HepG2 (cell line): ENCODE measurements around the gene ZCCHC18. TPM values are rescaled to one million over a fixed set of nuclear protein-coding genes. Genes with fewer than 3 reads are reported as not detected.
A peak's percentile ranks its signal among the peaks of the same experiment; 100 is the strongest.
"Not testable (repeated sequence)": the region's sequence is repeated elsewhere in the genome, so short reads cannot be mapped to it uniquely, and the experiment has no call there.

Experiments
- ATAC-seq: fragments of 200-7000 bp; cut with Tn5 transposase; 3 replicates; pipeline ENCODE4 v1.9.1; 2020; ENCODE audit warnings: mild to moderate bottlenecking, moderate library complexity
- BruUV-seq: library from RNA; stranded (reverse); fragments of 400-500 nt; replicated peaks from 2 replicates; lab custom pipeline; 2021; lab: Mats Ljungman, UMichigan
- CTCF ChIA-PET: fragments of 300-600 bp; formaldehyde crosslinking; extraction: SDS; loops from one replicate; lab custom pipeline; 2021; ENCODE audit warnings: low total read pairs, inconsistent platforms, low intra/inter-chr PET ratio; lab: Yijun Ruan, JAX
- POLR2A ChIA-PET: fragments of 350-600 bp; sonication (Branson Sonifier 250); formaldehyde crosslinking; loops from one replicate; lab custom pipeline; 2020; ENCODE audit warnings: antibody characterized with exemption, inconsistent platforms; lab: Yijun Ruan, JAX
- DNase-seq: peaks from one replicate; pipeline ENCODE4 v3.0.0-alpha.2; 2015; ENCODE audit warnings: low spot score
- FAIRE-seq: peaks from 3 replicates; lab custom pipeline; 2011; peaks lifted over from hg19 to GRCh38; lab: Jason Lieb, UNC
- H2AFZ ChIP-seq: one replicate; pipeline ENCODE4 v1.6.1; 2011; ENCODE audit warnings: low read length, inconsistent platforms
- H3K27ac ChIP-seq: fragments of 300-600 bp; 3 replicates; pipeline ENCODE4 v1.8.0; 2011; ENCODE audit warnings: mixed run types, mild to moderate bottlenecking, mixed read lengths, low read length, inconsistent platforms; ENCODE audit not compliant: insufficient read depth; ENCODE audit errors: extremely low read length
- H3K27me3 ChIP-seq, 2 experiments: fragments of 200-600 bp in 1 of 2; 2 replicates in 1 of 2; 3 replicates in 1 of 2; pipeline versions ENCODE4 v1.6.0 to v1.8.0; 2011; ENCODE audit warnings: low read length in 2 of 2, mild to moderate bottlenecking in 2 of 2, moderate library complexity in 2 of 2, inconsistent platforms in 1 of 2; ENCODE audit not compliant: insufficient read depth in 2 of 2, control insufficient read depth in 1 of 2
- H3K36me3 ChIP-seq, 2 experiments: fragments of 200-600 bp in 1 of 2; replicated peaks in 1 of 2; 2 replicates in 1 of 2; 3 replicates in 1 of 2; pipeline versions ENCODE4 v1.5.1 to v1.8.0; 2011; ENCODE audit warnings: low read length in 2 of 2, inconsistent platforms in 1 of 2; ENCODE audit not compliant: insufficient read depth in 2 of 2, control insufficient read depth in 1 of 2
- H3K4me1 ChIP-seq: 2 replicates; pipeline ENCODE4 v1.5.1; 2012; ENCODE audit warnings: low read length, inconsistent platforms; ENCODE audit not compliant: insufficient read depth
- H3K4me2 ChIP-seq: 2 replicates; pipeline ENCODE4 v1.6.0; 2011; ENCODE audit warnings: low read depth, low read length, inconsistent platforms
- H3K4me3 ChIP-seq, 3 experiments: fragments of 200-600 bp in 1 of 3; sonication (generic), shearing (Covaris generic) in 1 of 3; replicated peaks in 1 of 3; 2 replicates each; pipeline ENCODE4 v1.5.1; 2011 to 2016; ENCODE audit warnings: low read length in 3 of 3, inconsistent platforms in 2 of 3, low read depth in 2 of 3, mild to moderate bottlenecking in 2 of 3, control low read depth in 1 of 3, mixed read lengths in 1 of 3; ENCODE audit not compliant: insufficient read depth in 1 of 3
- H3K79me2 ChIP-seq: one replicate; pipeline ENCODE4 v1.6.1; 2011; ENCODE audit warnings: low read length, inconsistent platforms; ENCODE audit not compliant: insufficient read depth
- H3K9ac ChIP-seq: 2 replicates; pipeline ENCODE4 v1.6.0; 2011; ENCODE audit warnings: mild to moderate bottlenecking, low read depth, low read length, inconsistent platforms; ENCODE audit not compliant: insufficient read depth
- H3K9me3 ChIP-seq: 2 replicates; pipeline ENCODE4 v1.5.1; 2012; ENCODE audit warnings: mild to moderate bottlenecking, low read length
- H4K20me1 ChIP-seq: 2 replicates; pipeline ENCODE4 v1.6.0; 2011; ENCODE audit warnings: inconsistent platforms, mild to moderate bottlenecking, low read length, moderate library complexity; ENCODE audit not compliant: insufficient read depth
- CTCF ChIP-seq: sonication (generic); formaldehyde crosslinking; IDR thresholded peaks from 2 replicates; pipeline ENCODE4 v1.5.0; 2020; ENCODE audit warnings: mild to moderate bottlenecking, missing genetic modification reagents, moderate library complexity
- SNAI1 ChIP-seq: sonication (generic); formaldehyde crosslinking; IDR thresholded peaks from 2 replicates; pipeline ENCODE4 v1.5.0; 2020; ENCODE audit warnings: mild to moderate bottlenecking, missing genetic modification reagents, borderline replicate concordance
- SP5 ChIP-seq: IDR thresholded peaks from 2 replicates; pipeline ENCODE4 v1.6.1; 2016; ENCODE audit warnings: low read depth, borderline replicate concordance
- STAG1 ChIP-seq: sonication (generic); formaldehyde crosslinking; IDR thresholded peaks from 2 replicates; pipeline ENCODE4 v1.4.0; 2020; ENCODE audit warnings: missing genetic modification reagents
- TOPORS ChIP-seq: sonication (generic); formaldehyde crosslinking; IDR thresholded peaks from 2 replicates; pipeline ENCODE4 v1.8.0; 2023; ENCODE audit warnings: mild to moderate bottlenecking, missing genetic modification reagents
- WGBS: methylation state at CpG from one replicate; pipeline ENCODE4 v1.1.6; 2017; ENCODE audit warnings: low lambda C conversion rate; 5-methylcytosine and 5-hydroxymethylcytosine counted together
- in situ Hi-C: cut with HindIII; loops from 2 replicates; pipeline ENCODE4 v1.10.0; 2017; ENCODE audit warnings: low pct_unique_long_range_greater_than_20kb; ENCODE audit not compliant: extremely low pct_ligation_motif_present
- intact Hi-C: fragments of 100-400 bp; cut with micrococcal nuclease; formaldehyde crosslinking; loops from one replicate; pipeline ENCODE4 v1.10.0; 2022; ENCODE audit not compliant: unreplicated experiment
- polyA plus RNA-seq, 8 experiments: library from polyadenylated mRNA; depleted of rRNA in 3 of 8; stranded (reverse) in 7 of 8; unstranded in 1 of 8; fragments of >200 nt; fragmentation: Illumina TruSeq in 4 of 8; extraction: Trizol in 4 of 8; gene quantifications; 2 replicates each; pipeline versions ENCODE4 v1.2.1 to v1.2.3, GENCODE V29; 2011 to 2016; ENCODE audit warnings: low read depth in 4 of 8, missing spikeins in 1 of 8, mixed read lengths in 1 of 8; ENCODE audit not compliant: insufficient read depth in 1 of 8
- total RNA-seq, 5 experiments: library from RNA; depleted of rRNA; stranded (reverse); fragments of >200 nt; fragmentation: Illumina TruSeq; extraction: Trizol; gene quantifications; 2 replicates each; pipeline ENCODE4 v1.2.3, GENCODE V29; 2016; ENCODE audit warnings: low read depth in 1 of 5

Gene ZCCHC18
- total and polyA plus RNA-seq, 2 of the 13 experiments (the other 11 are each of a cell fraction or from before 2014, with no cell fraction given) = 0.18 to 0.33 TPM

- H3K36me3 ChIP-seq, H3K9me3 ChIP-seq, H3K4me2 ChIP-seq, H3K27me3 ChIP-seq, H3K79me2 ChIP-seq, H3K9ac ChIP-seq, DNase-seq, ATAC-seq, POLR2A ChIA-PET, H4K20me1 ChIP-seq, FAIRE-seq, H3K4me1 ChIP-seq, H3K4me3 ChIP-seq, CTCF ChIA-PET, intact Hi-C loops, H3K27ac ChIP-seq, BruUV-seq, H2AFZ ChIP-seq: not testable (repeated sequence)
- in situ Hi-C loops = loop anchor here (25.0 kb wide), 2 partner anchors 273 to 573 kb away; partner anchors contain the start of gene RAB9B
- WGBS = 37% methylated on average over 5 of the region's 6 CpGs
Measured at GRCh38 chrX:104110491-104111240, 1.7 kb upstream of the ZCCHC18 start.

- FAIRE-seq (peak; percentile 26), DNase-seq (peak; percentile 2), ATAC-seq (peak; percentile 89)
- H3K27me3 ChIP-seq = peaks cover 0 to 7% of the 10 kb centered on the region in 2 experiments; a peak in 1 of 5 replicates
- in situ Hi-C loops (loop anchor here (25.0 kb wide), 2 partner anchors 276 to 576 kb away; partner anchors contain the start of gene RAB9B), intact Hi-C loops (loop anchor here (1.0 kb wide), 1 partner anchor 15 kb away; no protein-coding TSS in a partner anchor)
- no peak overlapping the region for H2AFZ ChIP-seq
- CTCF ChIA-PET = interaction anchor here (1.0 kb wide), 1 partner anchor 15 kb away, joined by 3 read pairs; no protein-coding TSS in a partner anchor
- BruUV-seq = no TSS peak
- no peaks in the 10 kb centered on the region for H4K20me1 ChIP-seq
- no peaks in the 10 kb centered on the region for H3K36me3 ChIP-seq
- H3K27ac ChIP-seq = no peak overlapping the region
- WGBS = 7% methylated on average over 6 of the region's 24 CpGs
- TF ChIP-seq CTCF (CRISPR knock-in tag) = peak; percentile 58
- TF ChIP-seq SNAI1 (CRISPR knock-in tag) = no peak
- TF ChIP-seq STAG1 (CRISPR knock-in tag) = peak; percentile 30
- no peak for TF ChIP-seq SP5 (CRISPR knock-in tag)
- no peak for TF ChIP-seq TOPORS (CRISPR knock-in tag)
- H3K4me2 ChIP-seq = peak overlapping the region; percentile 75
- no peaks in the 10 kb centered on the region for H3K9me3 ChIP-seq
- no peak overlapping the region for H3K9ac ChIP-seq
- H3K4me1 ChIP-seq = no peaks in the 10 kb centered on the region
- H3K4me3 ChIP-seq = peak overlapping the region in 1 of 3 experiments; percentile 62; a peak in 2 of 6 replicates
- no peaks in the 10 kb centered on the region for H3K79me2 ChIP-seq
- POLR2A ChIA-PET = no interaction called here
Measured at GRCh38 chrX:104113222-104113965, 1.1 kb downstream of the ZCCHC18 start.
